Progenitor cell of endocrine pancreas (in vitro differentiated cells): ENCODE measurements around the gene IMPG2. TPM values are rescaled to one million over a fixed set of nuclear protein-coding genes. Genes with fewer than 3 reads are reported as not detected.

Experiments used
- DNase-seq: peaks from one replicate; pipeline ENCODE4 v3.0.0; 2021; ENCODE audit warnings: low spot score; ENCODE audit not compliant: unreplicated experiment
- H3K27ac Mint-ChIP-seq: 2 replicates; pipeline ENCODE4 v1.8.0; 2021; ENCODE audit warnings: mild to moderate bottlenecking, moderate library complexity, mixed read lengths
- H3K27me3 Mint-ChIP-seq: 2 replicates; pipeline ENCODE4 v1.8.0; 2021; ENCODE audit warnings: mixed read lengths
- H3K36me3 Mint-ChIP-seq: 2 replicates; pipeline ENCODE4 v1.8.0; 2022; ENCODE audit warnings: mixed read lengths; ENCODE audit not compliant: insufficient read depth
- H3K4me1 Mint-ChIP-seq: 2 replicates; pipeline ENCODE4 v1.8.0; 2021; ENCODE audit warnings: low read depth, mixed read lengths
- H3K4me3 Mint-ChIP-seq: 2 replicates; pipeline ENCODE4 v1.8.0; 2021; ENCODE audit warnings: low read depth, mild to moderate bottlenecking, moderate library complexity, mixed read lengths
- H3K9me3 Mint-ChIP-seq: 2 replicates; pipeline ENCODE4 v1.8.0; 2021; ENCODE audit warnings: low read depth, mixed read lengths
- total RNA-seq: library from RNA; stranded (reverse); gene quantifications from 2 replicates; pipeline ENCODE4 v1.2.1, GENCODE V29; 2021
- TF ChIP-seq, protein P1 (sequence below): fragments of 200-600 bp; sonication (generic); IDR thresholded peaks from one replicate; pipeline ENCODE4 v1.5.0; 2021; ENCODE audit warnings: antibody characterized with exemption, mild to moderate bottlenecking; ENCODE audit not compliant: unreplicated experiment

The IMPG2 gene
- total RNA-seq, 1 donor from 2014 or later = 0.98 TPM

DNA sequence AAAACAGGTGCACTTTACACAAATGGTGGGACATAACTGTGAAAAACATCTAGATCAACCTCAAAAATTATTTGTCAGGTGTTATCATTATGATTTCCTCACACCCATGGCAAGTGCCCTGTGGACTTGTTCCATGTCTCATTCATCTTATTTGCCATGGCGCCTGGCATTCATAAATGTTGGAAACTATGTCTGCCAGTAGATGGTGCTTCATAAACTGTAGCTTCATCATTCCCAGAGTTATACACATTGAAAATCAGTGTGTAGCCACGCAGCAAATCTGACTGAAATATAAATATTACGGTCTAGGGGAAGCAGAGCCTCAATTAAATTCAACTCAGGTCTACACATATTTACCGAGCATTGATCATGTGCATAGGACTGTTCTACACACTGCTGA is 90.7 kb downstream of the IMPG2 start:
- no peaks in the 10 kb centered on the region for H3K27me3 Mint-ChIP-seq
- no peaks in the 10 kb centered on the region for H3K36me3 Mint-ChIP-seq
- no peaks in the 10 kb centered on the region for H3K4me1 Mint-ChIP-seq
- TF ChIP-seq, protein P1, sequence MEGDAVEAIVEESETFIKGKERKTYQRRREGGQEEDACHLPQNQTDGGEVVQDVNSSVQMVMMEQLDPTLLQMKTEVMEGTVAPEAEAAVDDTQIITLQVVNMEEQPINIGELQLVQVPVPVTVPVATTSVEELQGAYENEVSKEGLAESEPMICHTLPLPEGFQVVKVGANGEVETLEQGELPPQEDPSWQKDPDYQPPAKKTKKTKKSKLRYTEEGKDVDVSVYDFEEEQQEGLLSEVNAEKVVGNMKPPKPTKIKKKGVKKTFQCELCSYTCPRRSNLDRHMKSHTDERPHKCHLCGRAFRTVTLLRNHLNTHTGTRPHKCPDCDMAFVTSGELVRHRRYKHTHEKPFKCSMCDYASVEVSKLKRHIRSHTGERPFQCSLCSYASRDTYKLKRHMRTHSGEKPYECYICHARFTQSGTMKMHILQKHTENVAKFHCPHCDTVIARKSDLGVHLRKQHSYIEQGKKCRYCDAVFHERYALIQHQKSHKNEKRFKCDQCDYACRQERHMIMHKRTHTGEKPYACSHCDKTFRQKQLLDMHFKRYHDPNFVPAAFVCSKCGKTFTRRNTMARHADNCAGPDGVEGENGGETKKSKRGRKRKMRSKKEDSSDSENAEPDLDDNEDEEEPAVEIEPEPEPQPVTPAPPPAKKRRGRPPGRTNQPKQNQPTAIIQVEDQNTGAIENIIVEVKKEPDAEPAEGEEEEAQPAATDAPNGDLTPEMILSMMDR = no peak
- H3K4me3 Mint-ChIP-seq = no peak overlapping the region
- no peaks in the 10 kb centered on the region for H3K9me3 Mint-ChIP-seq
- DNase-seq = no peak
- H3K27ac Mint-ChIP-seq = no peak overlapping the region

DNA sequence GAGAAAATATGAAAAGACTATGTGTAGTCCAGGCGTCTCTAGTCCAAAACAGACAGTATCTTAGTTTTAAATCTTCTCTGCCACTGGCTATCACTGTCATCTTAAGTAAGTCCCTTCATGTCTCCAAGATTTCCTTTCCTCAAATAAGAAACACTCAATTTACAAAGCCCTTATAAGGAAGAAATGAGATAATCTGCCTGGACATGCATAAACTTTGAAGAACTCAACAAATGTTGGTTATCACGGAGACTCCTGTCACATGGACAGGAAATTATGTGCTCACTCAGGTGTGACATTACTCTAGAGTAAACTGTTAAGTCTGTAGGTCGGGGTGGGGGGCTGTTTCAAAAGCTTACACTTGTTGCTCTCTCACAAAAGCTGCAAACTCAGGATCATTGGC is 91.9 kb downstream of the IMPG2 start:
- H3K27ac Mint-ChIP-seq = no peak overlapping the region
- DNase-seq = no peak
- H3K4me1 Mint-ChIP-seq = no peaks in the 10 kb centered on the region
- H3K4me3 Mint-ChIP-seq = no peak overlapping the region
- H3K36me3 Mint-ChIP-seq = no peaks in the 10 kb centered on the region
- H3K27me3 Mint-ChIP-seq = no peaks in the 10 kb centered on the region
- TF ChIP-seq, protein P1 = no peak
- H3K9me3 Mint-ChIP-seq = no peaks in the 10 kb centered on the region

DNA sequence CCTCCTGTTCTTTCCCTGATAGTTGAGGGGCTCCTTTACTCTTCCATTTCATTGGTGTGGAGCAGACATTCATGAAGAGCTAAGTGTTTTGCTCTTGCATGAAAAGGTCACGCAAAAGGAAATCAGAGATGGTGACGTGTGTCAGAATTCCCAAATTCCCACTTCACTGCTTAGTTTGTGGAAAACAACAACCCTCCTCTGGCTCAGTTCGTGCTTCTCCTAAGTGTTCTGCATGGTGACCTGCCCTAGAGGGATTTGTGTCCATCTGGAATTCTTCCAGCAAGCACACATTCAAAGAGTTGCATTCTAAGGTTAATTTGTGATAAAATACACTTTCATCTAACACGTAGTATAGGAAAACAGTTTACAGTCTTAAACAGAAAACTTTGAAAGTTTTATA is 95.6 kb downstream of the IMPG2 start:
- no peak for DNase-seq
- TF ChIP-seq, protein P1 = no peak
- Mint-ChIP-seq H3K9me3 (peaks cover 5% of the 10 kb centered on the region), H3K27me3 (no peaks in the 10 kb centered on the region), H3K4me1 (no peaks in the 10 kb centered on the region), H3K36me3 (peaks cover 2% of the 10 kb centered on the region), H3K4me3 (no peak overlapping the region), H3K27ac (no peak overlapping the region)

DNA sequence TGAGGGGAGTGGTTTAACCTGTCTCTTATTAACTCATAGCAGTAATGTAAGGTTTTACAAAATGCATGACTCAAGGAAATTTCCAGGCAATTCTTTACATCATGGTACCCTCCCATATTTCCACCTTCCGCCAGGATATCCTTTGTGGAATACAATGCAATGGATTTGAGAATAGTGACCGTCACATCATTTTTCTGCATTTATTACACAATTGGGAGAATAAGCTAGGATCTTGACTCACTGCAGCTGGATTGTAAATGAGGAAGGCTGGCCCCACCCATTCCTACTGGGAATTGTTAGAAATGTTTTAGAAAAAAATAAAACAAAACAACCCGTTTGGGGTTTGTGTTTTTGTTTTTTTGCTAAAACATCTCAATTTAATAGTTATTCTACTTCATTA is 97.4 kb downstream of the IMPG2 start:
- H3K9me3 Mint-ChIP-seq = peaks cover 9% of the 10 kb centered on the region
- TF ChIP-seq, protein P1 = no peak
- peaks cover 2% of the 10 kb centered on the region for H3K36me3 Mint-ChIP-seq
- H3K27me3 Mint-ChIP-seq = no peaks in the 10 kb centered on the region
- H3K27ac Mint-ChIP-seq = no peak overlapping the region
- DNase-seq = no peak
- H3K4me1 Mint-ChIP-seq = no peaks in the 10 kb centered on the region
- no peak overlapping the region for H3K4me3 Mint-ChIP-seq

DNA sequence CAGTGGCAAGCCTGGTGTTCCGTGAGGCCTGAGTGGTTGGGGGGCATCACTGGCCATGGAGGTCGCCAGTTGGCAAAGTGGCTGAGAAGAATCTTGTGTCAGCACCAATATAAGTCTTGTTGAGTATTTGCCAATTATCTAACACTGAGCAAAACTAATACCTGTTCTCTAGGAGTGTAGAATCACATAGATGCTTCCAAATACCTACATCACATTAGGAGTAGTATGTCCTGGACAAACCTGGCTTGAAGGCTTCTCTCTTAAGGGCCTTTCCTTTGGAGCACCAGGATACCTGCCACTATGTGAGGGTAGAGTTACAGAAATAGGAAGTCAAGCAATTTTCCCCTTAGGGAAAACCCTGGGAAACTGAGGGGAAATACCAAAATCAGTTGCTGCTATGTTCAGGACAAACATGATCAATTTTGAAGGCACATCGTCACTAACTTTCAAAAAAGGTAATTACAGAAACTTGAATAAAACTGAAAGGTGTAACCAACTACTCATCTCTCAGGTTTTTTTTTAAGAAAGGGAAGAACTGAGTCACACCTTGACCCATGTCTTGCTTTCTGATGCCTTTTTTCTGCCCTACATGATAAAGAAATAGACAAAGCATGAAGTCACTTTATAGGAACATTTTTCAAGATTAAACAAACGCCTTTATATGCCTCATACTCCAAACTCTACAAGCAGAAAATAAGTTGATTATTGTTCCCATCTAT is 100.4 kb downstream of the IMPG2 start:
- no peaks in the 10 kb centered on the region for H3K27me3 Mint-ChIP-seq
- H3K27ac Mint-ChIP-seq = no peak overlapping the region
- H3K36me3 Mint-ChIP-seq = peaks cover 2% of the 10 kb centered on the region
- TF ChIP-seq, protein P1 = no peak
- no peaks in the 10 kb centered on the region for H3K4me1 Mint-ChIP-seq
- H3K9me3 Mint-ChIP-seq = peaks cover 9% of the 10 kb centered on the region
- no peak for DNase-seq
- no peak overlapping the region for H3K4me3 Mint-ChIP-seq
